HFF-Myc (cell line): Measurements from ENCODE around the gene GRIK4.

Experiments
- DNase-seq: peaks from one replicate; pipeline ENCODE4 v3.0.0-alpha.2; 2011; ENCODE audit warnings: low read depth; ENCODE audit errors: extremely low read depth
- H3K4me3 ChIP-seq: replicated peaks from 2 replicates; pipeline ENCODE4 v1.5.1; 2011; ENCODE audit warnings: low read depth, mild to moderate bottlenecking, control low read depth, low read length
- TF ChIP-seq, protein P1 (sequence below): IDR thresholded peaks from 2 replicates; pipeline ENCODE4 v1.5.1; 2012; ENCODE audit warnings: mild to moderate bottlenecking, low read depth, low read length, control low read depth; ENCODE audit errors: missing control alignments

Gene GRIK4

DNA sequence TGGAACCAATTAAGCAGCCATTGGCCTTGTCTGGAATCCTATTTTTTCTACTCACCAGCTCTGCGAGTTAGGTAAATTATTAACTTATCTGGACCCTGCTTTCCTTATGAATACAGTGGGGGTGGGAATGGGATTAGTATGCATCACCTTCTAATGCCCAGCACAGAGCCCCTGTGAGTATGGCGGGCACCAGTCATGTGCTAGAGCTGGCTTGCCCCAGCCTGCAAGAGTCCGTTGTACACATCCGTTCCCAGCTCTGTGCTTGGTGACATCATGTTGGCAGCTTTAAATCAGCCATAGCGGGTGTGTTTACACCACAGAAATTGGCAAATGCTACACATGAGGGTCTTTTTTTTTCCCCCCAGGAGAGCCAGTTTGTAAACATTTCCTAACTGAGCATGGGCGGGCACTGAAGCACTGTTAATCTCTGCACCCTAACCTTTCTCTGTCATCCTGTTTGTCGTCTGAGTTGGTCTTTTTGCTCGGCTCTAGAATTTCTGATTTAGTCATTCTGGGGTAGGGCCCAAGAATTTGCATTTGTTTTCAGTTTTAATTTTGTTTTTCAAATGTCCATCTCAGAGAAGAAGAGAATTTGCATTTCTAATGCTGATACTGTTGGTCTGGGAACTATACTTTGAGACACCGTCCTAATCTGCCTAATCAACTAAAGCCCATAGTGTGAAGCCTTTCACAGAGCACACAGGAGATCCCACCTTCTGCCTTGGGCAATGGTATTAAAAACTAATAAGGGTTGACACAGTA lies 382.1 kb downstream of the GRIK4 start:
- TF ChIP-seq, protein P1, sequence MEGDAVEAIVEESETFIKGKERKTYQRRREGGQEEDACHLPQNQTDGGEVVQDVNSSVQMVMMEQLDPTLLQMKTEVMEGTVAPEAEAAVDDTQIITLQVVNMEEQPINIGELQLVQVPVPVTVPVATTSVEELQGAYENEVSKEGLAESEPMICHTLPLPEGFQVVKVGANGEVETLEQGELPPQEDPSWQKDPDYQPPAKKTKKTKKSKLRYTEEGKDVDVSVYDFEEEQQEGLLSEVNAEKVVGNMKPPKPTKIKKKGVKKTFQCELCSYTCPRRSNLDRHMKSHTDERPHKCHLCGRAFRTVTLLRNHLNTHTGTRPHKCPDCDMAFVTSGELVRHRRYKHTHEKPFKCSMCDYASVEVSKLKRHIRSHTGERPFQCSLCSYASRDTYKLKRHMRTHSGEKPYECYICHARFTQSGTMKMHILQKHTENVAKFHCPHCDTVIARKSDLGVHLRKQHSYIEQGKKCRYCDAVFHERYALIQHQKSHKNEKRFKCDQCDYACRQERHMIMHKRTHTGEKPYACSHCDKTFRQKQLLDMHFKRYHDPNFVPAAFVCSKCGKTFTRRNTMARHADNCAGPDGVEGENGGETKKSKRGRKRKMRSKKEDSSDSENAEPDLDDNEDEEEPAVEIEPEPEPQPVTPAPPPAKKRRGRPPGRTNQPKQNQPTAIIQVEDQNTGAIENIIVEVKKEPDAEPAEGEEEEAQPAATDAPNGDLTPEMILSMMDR: no peak
- H3K4me3 ChIP-seq: no peak overlapping the region
- DNase-seq: no peak

DNA sequence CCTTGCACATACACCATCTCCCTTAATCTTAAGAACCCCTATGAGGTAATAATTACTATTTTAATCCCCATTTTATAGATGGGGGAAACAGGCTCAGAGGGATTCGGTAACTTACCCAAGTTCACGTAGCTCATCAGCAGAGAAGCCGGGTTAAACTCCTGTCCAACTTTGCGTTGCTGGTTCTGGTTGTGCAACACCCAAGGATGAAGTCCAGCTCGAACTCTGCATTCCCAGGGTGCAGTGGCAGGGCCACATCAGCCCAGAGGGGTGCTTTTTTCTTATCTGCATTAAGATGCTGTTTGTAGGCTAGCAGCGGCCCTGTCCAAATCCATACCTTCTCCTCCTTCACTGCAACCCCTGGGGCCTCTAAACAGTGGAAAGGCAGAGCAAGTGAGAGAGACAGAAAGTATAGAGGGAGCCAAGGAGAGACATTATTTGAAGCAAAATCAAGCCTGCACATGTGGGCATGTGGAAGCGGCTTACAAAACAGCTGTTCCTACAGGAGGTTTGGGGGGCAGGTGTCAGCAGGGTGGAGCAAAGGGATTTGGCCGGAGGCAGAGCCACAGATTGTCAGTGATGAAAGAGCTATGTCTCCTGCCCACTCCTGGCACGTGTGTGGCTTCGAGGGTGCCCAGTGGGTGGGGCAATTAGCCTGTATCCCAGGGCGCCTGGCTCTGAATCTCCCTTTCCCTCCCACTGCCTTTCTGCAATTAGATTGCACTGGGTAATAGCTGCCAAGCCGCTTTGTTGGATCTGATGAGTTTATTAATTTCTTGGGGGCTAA lies 382.8 kb downstream of the GRIK4 start:
- H3K4me3 ChIP-seq: no peak overlapping the region
- TF ChIP-seq, protein P1: no peak
- DNase-seq: no peak

DNA sequence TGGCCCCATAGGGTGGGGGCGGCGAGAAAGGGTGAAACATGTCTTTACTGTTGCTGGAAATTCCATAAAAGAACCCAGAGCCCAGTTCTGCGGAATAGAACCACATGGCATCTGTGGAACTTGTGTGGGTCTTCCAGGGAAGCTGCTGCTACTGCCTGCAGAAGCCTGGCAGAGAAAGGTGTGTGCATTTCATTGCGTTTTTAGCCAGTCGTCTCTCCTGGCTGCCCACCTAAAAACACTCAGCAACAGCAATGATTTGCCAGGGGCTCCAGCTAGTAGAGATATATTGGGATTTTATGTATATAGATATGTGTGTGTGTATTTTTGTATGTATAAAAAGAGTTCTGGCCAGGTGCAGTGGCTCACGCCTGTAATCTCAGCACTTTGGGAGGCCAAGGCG lies 385.1 kb downstream of the GRIK4 start:
- no peak overlapping the region for H3K4me3 ChIP-seq
- DNase-seq: no peak
- TF ChIP-seq, protein P1: no peak

DNA sequence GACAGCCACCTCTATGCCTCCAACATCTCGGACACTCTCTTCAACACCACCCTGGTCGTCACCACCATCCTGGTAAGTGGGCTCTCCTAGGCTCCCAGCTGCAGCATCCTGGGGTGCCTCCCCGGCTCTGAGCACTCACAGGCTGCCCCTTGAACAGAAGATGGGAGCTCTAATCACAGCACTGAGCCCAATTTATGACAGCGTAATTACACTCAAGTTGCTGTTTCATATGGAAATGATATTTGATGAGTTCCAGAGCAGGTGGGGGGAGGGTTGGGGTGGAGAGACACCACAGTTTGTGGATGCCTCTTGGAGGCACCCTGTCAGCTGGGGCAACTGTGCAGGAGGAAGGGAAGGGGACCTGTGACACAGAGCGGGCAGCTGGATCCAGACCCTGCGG lies 387.0 kb downstream of the GRIK4 start:
- TF ChIP-seq, protein P1: no peak
- no peak overlapping the region for H3K4me3 ChIP-seq
- DNase-seq: no peak

DNA sequence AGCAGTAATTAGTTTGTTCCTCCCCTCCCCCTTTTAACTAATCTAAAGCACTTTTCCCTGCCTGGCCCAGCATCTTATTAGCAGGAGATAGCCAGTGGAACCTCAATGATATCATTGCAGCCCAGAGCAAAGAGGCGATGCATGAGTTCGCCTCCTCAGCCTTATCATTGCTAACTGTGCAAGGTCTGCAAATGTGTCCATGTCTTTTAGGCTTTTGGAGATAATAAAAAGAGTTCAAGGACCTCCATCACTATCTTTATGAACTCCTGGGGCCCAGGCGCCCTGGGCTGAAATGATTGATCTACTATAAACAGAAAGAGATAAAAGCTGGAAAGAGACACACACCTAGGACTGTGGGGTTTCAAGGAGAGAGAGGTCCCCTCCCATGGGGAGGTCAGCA lies 388.2 kb downstream of the GRIK4 start:
- TF ChIP-seq, protein P1: no peak
- DNase-seq: no peak
- no peak overlapping the region for H3K4me3 ChIP-seq

DNA sequence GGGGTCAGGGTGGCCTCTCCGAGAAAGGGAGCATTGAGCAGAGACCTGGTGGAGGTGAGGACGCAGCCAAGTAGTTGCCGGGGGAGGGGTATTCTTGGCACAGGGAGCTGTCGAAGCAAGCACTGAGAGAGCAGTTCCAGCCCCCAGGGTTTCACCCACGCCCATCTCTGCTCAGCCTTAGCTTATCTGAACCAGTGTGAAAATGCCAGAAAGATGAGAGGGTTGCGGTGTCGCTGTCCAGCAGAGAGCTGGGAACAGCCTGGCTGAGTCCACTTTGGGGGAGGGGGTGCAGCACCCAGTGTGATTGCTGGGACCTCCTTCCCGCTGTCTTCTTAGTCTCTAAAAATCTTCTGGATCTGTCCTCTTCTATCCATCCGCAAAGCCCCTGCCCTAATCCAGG lies 389.1 kb downstream of the GRIK4 start:
- no peak for DNase-seq
- TF ChIP-seq, protein P1: no peak

More for the DNA sequence above, 389.1 kb downstream of the GRIK4 start:
- H3K4me3 ChIP-seq: no peak overlapping the region
